OCI-LY7 (cell line): Measurements from ENCODE around the gene KLC1.

Experiments
- CTCF ChIP-seq: fragments of 200-600 bp; sonication (generic); conservative IDR thresholded peaks from 2 replicates; pipeline ENCODE4 v1.5.1; 2014; ENCODE audit warnings: mild to moderate bottlenecking, antibody characterized with exemption, low read length, moderate library complexity, mixed read lengths
- EZH2phosphoT487 ChIP-seq: fragments of 200-600 bp; sonication (generic); IDR thresholded peaks from 2 replicates; pipeline ENCODE4 v1.6.1; 2018; ENCODE audit warnings: low read depth, borderline replicate concordance, mild to moderate bottlenecking, mixed run types, antibody characterized with exemption, low read length, moderate library complexity, mixed read lengths

- TF ChIP-seq CTCF (no peak), EZH2phosphoT487 (no peak)
Observed at GRCh38 chr14:103725739-103726395, 96.9 kb downstream of the KLC1 start.
